Left renal pelvis (tissue), 4 donors: ENCODE results near the gene PRELID3B. TPM values are rescaled to one million over a fixed set of nuclear protein-coding genes. Genes with fewer than 3 reads are reported as not detected.

Experiments
- polyA plus RNA-seq, 4 donors: library from polyadenylated mRNA; unstranded; fragments of 120-200 nt; gene quantifications; one replicate each; pipeline ENCODE4 v1.2.1, GENCODE V29; 2013; ENCODE audit not compliant: insufficient read length in 4 of 4

Gene PRELID3B
- polyA plus RNA-seq, 4 donors: 43.3 to 90.2 (median 72.9) TPM

Other genes starting within 250 kb of the PRELID3B start
- 1 to 10 TPM in 1 of 4 donors, under 1 TPM in 3; 0.67 to 1.8 (median 0.80) TPM for gene GNAS-AS1, start 191.9 kb downstream of the PRELID3B start, polyA plus RNA-seq
- 1,000 to 10,000 TPM; 1,915 to 2,381 (median 2,089) TPM for gene GNAS, start 190.1 kb downstream of the PRELID3B start, polyA plus RNA-seq
- gene NELFCD, start 61.5 kb downstream of the PRELID3B start, polyA plus RNA-seq: 100 to 1,000 TPM in 3 of 4 donors, 10 to 100 TPM in 1; 71.6 to 150 (median 125) TPM
- gene CTSZ, start 35.5 kb downstream of the PRELID3B start, polyA plus RNA-seq: 10 to 100 TPM; 75.6 to 88.3 (median 82.5) TPM
- 1 to 10 TPM; 1.5 to 3.4 (median 1.9) TPM for gene TUBB1, start 23.4 kb downstream of the PRELID3B start, polyA plus RNA-seq
- gene ATP5F1E, start 10.5 kb downstream of the PRELID3B start, polyA plus RNA-seq: 100 to 1,000 TPM; 154 to 225 (median 192) TPM
- gene ZNF831, start 121.0 kb upstream of the PRELID3B start, polyA plus RNA-seq: under 1 TPM; 0.06 to 0.11 (median 0.09) TPM